K562 (cell line): Measurements from ENCODE around the gene PDE4D.

Source experiments
- ATF1 ChIP-seq, 2 experiments: fragments of 450-650 bp in 1 of 2; IDR thresholded peaks; 2 replicates each; pipeline ENCODE4 v1.6.1; 2016; ENCODE audit warnings: missing compliant biosample characterization in 1 of 2, missing genetic modification characterization in 1 of 2
- BRD9 ChIP-seq: fragments of 450-650 bp; IDR thresholded peaks from 2 replicates; pipeline ENCODE4 v1.6.1; 2018; ENCODE audit warnings: low read depth; ENCODE audit not compliant: partially characterized antibody
- CHD2 ChIP-seq: IDR thresholded peaks from 2 replicates; pipeline ENCODE4 v1.6.1; 2011; ENCODE audit warnings: low read depth, low read length
- TF ChIP-seq, protein P1 (sequence below): IDR thresholded peaks from 2 replicates; pipeline ENCODE4 v1.6.1; 2011; ENCODE audit warnings: borderline replicate concordance, low read depth, mild to moderate bottlenecking, moderate library complexity, low read length; ENCODE audit not compliant: insufficient read depth, poor library complexity, severe bottlenecking
- TF ChIP-seq, protein P2 (sequence below): fragments of 450-650 bp; IDR thresholded peaks from 2 replicates; pipeline ENCODE4 v1.6.1; 2016

DNA sequence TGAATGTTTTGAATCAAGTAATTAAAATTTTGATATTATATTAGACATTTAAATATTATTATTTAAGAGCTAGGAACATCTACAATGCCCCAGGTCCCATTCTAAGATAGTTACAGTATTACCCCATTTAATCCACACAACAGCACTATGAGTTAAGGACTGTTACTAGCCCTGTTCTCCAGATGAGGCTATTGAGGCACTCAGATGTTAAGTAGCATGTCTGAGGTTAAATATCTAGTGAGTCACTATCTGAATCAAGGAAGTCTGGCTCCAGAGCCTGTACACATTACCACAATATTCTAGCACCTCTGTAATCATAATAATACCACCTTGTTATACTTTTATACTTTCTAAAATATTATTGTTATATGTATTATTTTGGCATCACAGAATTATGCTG lies 304.6 kb downstream of the PDE4D start:
- TF ChIP-seq, protein P1, sequence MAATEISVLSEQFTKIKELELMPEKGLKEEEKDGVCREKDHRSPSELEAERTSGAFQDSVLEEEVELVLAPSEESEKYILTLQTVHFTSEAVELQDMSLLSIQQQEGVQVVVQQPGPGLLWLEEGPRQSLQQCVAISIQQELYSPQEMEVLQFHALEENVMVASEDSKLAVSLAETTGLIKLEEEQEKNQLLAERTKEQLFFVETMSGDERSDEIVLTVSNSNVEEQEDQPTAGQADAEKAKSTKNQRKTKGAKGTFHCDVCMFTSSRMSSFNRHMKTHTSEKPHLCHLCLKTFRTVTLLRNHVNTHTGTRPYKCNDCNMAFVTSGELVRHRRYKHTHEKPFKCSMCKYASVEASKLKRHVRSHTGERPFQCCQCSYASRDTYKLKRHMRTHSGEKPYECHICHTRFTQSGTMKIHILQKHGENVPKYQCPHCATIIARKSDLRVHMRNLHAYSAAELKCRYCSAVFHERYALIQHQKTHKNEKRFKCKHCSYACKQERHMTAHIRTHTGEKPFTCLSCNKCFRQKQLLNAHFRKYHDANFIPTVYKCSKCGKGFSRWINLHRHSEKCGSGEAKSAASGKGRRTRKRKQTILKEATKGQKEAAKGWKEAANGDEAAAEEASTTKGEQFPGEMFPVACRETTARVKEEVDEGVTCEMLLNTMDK, result no peak
- TF ChIP-seq ATF1 (CRISPR knock-in tag; IDR thresholded peaks at IDR 0.05) (no peak), ATF1 (tag; IDR thresholded peaks at IDR 0.05) (no peak), CHD2 (no peak), BRD9 (no peak)
- TF ChIP-seq, protein P2, sequence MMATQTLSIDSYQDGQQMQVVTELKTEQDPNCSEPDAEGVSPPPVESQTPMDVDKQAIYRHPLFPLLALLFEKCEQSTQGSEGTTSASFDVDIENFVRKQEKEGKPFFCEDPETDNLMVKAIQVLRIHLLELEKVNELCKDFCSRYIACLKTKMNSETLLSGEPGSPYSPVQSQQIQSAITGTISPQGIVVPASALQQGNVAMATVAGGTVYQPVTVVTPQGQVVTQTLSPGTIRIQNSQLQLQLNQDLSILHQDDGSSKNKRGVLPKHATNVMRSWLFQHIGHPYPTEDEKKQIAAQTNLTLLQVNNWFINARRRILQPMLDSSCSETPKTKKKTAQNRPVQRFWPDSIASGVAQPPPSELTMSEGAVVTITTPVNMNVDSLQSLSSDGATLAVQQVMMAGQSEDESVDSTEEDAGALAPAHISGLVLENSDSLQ, result no peak
